GM18519 (cell line): Measurements from ENCODE around the gene SEMA3E.
"Not testable (repeated sequence)": the region's sequence is repeated elsewhere in the genome, so short reads cannot be mapped to it uniquely, and the experiment has no call there.

ENCODE experiments used
- ATAC-seq: cut with Tn5 transposase; IDR thresholded peaks from one replicate; pipeline ENCODE4 v1.9.1; 2021; ENCODE audit warnings: mild to moderate bottlenecking, moderate library complexity; ENCODE audit not compliant: unreplicated experiment, low FRiP score

Gene SEMA3E

GRCh38 chr7:83459101-83459929 lies 189.6 kb downstream of the SEMA3E start:
- not testable (repeated sequence) for ATAC-seq

DNA sequence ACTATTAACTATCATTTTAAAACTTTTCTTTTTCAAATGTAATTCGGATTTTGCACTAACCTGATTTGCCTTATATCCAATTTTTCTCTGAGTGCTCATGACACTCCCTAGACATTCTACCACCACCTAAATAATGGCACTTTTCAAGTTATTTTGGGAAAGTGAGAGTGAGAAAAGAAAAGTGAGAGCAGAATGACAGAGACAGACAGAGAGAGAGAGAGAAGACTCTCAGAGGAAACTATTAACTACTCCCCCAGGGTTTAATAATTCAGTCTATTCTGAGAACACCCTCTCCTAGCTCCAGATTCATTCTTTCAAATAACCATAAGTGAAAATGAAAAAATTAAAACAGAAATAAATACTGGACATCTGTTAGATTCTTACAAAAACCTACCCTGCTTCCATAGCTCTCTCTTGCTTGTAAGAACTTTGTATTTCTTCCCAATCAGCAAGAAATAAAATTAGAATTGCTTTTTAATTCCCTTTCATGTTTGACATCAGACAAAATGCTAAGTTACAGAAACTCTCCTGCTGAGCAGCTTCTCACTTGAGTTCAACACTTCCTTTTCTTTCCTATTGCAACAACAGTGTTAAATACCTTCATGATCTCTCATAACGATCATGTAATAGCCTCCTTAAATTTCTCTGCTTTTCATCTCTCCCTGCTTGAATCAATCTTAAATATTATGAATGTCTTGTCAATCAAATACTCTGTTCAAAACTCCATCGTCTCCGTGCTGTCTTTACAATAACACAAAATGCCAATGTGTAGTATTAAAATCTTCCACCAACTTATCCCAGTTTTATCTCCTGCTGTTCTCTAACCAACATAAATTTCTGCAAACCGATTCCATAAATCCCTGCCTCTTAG lies 191.7 kb downstream of the SEMA3E start:
- no peak for ATAC-seq

DNA sequence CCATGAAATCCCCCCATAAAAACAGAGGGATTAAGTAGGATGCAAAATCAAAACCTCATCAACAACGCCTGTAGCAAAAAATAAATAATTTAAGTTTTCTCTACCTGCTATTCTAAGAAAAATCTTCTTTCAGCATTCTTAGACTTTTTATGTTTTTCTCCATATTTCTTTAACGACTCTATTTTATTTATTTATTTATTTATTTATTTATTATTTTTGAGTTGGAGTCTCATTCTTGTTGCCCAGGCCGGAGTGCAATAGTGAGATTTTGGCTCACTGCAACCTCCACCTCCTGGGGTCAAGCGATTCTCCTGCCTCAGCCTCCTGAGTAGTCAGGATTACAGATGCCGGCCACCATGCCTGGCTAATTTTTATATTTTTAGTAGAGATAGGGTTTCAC lies 192.5 kb downstream of the SEMA3E start:
- ATAC-seq, result no peak

DNA sequence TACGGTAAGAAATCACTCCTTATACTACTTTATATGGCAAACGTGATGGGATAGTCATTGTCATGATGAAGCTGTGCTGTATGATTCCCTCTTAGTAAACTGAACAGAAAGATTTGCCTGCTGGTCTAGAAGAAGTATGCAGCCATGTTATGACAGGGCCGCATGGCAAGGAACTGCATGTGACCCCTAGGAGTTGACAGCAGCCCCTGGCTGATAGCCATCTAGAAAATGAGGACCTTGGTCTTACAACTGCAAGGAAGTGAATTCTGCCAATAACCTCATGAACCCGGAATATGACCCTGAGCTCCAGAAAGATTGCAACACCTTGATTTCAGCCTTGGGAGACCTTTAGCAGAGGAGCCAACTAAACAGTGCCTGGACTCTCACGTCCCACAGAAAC lies 193.3 kb downstream of the SEMA3E start:
- no peak for ATAC-seq

DNA sequence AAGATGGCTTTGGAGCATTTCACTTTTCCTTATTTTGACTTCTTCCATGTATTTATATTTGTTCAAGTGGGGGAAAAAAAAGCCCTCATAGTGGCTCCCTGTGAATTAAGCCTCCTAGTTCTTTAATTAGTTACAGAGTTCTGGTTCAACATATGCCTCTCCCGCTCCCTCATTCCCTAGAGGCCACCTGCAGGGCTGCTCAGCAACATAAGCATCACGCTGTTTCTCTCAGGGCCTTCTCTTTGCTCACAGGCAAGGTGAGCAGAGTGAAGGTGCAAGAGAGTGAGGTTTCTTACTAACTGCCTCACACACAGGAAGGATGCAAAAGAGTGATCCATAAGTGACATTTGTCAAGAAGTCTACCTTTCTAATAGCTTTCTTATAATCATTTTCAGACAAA lies 196.7 kb downstream of the SEMA3E start:
- no peak for ATAC-seq

GRCh38 chr7:83451501-83452045 lies 197.4 kb downstream of the SEMA3E start:
- no peak for ATAC-seq

DNA sequence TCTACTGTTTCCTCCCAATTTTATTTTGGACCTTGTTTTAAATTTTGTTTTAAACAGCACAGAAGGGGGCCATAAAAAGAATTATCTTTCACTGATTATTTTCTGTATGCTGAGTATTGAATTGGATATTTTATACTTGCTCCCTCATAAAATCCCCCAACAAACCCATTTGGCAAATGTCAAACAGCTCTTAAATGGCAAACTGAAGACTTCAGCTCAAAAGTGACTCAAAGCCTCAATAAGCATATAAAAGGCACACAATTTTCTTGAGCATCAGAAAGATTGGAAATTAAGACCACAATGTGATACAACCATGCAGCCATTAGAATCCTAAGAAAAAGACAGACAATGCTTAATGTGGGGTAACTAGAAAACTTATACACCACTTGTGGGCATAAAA lies 199.2 kb downstream of the SEMA3E start:
- ATAC-seq, result no peak

DNA sequence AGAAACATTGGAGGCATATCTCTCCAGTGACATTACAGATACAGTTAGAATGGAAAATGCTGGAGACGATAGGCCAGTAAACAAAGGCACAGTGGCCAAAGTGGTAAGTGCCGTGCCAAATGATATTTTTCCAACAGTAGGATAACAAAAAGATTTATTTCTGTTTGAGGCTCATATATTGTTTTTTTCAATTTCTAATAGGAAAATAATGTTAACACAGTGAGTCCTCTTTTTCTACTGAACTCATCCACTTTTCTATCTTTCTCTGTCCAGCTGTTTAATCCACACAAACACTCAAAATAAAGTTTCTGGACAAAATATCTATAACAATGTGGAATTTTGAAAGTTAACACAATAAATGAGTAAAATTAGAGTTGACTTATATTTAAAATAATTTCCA lies 201.3 kb downstream of the SEMA3E start:
- ATAC-seq, result no peak

- no peak for ATAC-seq
Measured at GRCh38 chr7:83446102-83446669, 202.8 kb downstream of the SEMA3E start.

DNA sequence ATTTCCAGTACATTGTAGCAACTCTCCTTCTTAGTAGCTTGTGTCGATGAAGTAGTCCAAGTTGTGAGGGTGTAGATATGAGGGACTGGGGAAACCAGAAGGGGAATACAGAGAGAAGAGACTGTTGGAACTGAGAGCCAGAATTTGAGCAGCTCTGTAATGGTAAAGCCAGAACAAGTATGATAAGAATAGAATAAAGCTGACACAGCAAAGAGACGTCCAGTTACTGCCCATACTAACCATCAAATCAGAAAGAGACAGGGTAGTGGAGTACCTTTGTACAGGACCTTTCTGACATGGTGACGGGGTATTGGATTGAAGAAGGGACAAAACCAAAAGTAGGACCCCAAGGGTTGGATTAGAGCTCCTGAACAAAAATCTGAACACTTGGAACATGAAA lies 206.0 kb downstream of the SEMA3E start:
- ATAC-seq, result no peak

DNA sequence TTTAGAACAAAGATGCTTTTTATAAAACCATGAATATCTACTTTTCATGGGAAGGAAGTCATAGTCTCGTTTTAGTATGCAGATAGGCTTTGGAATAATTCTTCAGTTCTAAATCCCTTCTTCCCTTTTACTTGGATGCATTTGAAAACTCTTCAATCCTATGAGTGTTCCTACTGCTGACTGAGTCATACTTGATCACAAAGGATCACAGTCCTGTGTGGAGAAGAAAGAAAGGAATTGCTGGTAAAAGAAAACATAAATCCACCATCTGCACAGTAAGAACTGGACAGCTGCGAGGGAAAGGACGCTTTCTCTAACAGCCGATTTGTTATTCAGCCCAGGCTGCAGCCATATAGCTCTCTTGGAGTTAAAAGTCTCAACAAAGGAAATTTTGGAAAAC lies 209.9 kb downstream of the SEMA3E start:
- no peak for ATAC-seq

DNA sequence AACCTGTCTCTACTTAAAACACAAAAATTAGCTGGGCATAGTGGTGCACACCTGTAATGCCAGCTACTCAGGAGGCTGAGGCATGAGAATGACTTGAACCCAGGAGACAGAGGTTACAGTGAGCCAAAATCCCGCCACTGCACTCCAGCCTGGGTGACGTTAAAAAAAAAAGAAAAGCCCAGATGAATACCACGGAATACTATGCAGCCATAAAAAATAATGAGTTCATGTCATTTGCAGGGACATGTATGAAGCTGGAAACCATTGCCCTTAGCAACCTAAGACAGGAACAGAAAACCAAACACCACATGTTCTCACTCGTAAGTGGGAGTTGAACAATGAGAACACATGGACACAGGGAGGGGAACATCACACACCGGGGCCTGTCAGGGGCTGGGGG lies 218.7 kb downstream of the SEMA3E start:
- not testable (repeated sequence) for ATAC-seq

DNA sequence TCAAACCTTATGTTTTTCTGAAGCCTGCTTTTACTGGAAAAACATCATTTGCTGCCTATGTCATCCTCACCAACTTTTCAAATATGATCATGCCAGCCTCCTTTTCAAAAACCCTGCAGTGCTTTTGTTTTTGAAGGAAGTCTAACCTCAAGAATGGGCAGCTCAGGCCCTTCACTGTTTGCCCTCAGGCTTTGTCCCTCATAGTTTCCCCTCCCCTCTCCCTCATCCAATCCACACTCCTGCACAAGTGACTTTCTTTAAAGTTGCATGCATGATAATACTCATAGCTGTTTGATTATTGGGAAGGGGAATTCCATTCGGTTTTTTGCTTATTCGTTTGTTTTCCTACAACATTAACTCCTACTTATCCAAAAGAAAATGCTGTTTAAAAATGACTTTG lies 219.4 kb downstream of the SEMA3E start:
- ATAC-seq, result no peak

GRCh38 chr7:83427884-83428283 lies 221.1 kb downstream of the SEMA3E start:
- no peak for ATAC-seq

GRCh38 chr7:83426325-83426724 lies 222.6 kb downstream of the SEMA3E start:
- no peak for ATAC-seq

GRCh38 chr7:83419013-83419412 lies 229.9 kb downstream of the SEMA3E start:
- no peak for ATAC-seq

GRCh38 chr7:83415840-83416239 lies 233.1 kb downstream of the SEMA3E start:
- ATAC-seq, result no peak

GRCh38 chr7:83414947-83415346 lies 234.0 kb downstream of the SEMA3E start:
- no peak for ATAC-seq

DNA sequence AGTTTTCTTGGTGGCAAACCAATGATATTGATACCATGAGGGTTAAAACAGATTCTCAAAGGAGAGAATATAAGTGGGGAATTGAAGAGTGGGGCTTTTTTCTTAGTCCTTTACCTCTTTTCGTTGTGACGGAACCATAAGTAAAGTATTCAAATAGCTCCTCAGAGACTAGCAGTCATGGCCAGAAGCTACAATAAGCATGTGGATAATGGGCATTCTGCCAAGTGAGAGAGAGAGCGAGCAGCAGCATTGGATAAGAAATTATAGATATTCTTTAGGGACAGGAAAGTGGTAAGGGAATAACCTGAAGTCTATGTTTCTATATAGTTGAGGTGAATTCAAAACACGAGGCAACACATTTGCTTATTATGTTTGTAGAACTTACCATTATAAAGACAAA lies 235.1 kb downstream of the SEMA3E start:
- no peak for ATAC-seq

DNA sequence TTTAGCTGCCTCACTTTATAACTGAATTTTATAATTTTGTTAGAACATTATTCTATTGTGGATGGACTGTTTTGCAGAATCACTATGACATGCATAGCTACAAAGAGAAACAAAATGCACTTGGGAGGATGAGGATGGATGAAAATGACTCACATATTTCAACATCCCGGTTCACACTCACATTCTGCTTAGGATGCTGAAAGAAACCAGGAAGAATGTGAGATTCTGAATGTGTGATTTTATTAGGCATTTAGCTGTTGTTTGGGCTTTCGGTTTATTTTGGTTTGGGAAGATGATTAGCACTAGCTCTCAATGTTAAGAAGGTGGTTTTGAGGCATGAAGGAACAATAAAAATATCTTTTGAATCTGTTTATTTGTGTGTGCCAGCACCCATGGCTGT lies 235.5 kb downstream of the SEMA3E start:
- ATAC-seq, result no peak

DNA sequence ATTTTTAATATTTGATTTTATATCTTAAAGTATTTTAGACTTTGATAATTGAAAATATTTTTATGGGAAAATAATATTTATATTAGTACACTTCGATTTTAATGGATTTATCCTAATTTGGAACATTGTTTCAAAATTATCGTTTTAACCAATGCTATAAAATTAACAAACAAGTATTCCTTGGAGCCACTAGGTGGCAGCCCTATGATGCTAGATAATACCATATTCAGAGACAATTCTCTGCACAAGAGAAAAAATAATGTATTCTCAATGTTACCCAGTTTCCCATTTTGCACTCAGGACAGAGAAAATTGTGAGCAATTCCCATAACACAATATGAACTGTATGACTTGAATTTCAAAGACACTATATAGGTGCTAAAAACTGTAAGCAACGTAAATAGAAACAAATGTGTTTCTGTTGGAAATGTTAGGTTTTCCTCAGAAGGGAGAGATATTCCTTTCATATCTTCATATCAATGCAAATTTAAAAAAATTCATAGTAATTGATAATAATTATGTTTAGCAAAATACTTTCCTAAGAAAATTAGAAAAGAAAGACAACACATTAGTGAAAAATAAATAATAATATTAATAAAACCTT lies 237.8 kb downstream of the SEMA3E start:
- peak; percentile 75 for ATAC-seq
